GM21825 (cell line): Measurements from ENCODE around the gene BTG1.

Experiments
- ATAC-seq: cut with Tn5 transposase; IDR thresholded peaks from one replicate; pipeline ENCODE4 v1.9.1; 2021; ENCODE audit warnings: mild to moderate bottlenecking, moderate library complexity; ENCODE audit not compliant: unreplicated experiment

The BTG1 gene

DNA sequence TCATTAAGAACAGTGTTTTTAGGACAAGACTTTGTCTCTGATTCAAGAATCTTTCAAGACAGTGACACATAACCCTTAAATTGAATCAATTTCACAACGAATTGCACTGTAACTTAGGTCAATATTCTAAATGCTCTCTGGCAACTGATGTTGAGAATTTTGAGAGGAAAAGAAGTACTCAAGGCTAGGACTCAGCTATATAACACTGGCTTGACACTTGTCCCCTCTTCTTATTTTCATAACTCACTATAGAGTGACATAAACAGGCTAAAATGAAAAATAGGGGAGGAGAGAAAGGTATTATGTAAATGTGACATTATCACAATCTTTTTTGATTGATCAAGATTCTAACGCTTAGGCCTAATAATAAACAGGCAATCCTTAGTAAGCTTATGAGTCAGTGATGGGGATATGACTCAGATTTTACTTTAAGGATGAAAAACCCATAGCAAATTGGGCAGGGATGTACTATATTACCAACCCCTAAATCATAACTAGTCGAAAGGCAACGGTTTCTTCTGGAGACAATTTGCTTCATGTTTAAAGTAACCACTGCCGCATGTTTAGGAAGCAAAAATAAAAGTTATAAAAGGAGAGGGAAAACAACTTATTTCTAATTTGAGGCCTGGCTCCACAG, 10.9 kb downstream of the BTG1 start:
- ATAC-seq: no peak

DNA sequence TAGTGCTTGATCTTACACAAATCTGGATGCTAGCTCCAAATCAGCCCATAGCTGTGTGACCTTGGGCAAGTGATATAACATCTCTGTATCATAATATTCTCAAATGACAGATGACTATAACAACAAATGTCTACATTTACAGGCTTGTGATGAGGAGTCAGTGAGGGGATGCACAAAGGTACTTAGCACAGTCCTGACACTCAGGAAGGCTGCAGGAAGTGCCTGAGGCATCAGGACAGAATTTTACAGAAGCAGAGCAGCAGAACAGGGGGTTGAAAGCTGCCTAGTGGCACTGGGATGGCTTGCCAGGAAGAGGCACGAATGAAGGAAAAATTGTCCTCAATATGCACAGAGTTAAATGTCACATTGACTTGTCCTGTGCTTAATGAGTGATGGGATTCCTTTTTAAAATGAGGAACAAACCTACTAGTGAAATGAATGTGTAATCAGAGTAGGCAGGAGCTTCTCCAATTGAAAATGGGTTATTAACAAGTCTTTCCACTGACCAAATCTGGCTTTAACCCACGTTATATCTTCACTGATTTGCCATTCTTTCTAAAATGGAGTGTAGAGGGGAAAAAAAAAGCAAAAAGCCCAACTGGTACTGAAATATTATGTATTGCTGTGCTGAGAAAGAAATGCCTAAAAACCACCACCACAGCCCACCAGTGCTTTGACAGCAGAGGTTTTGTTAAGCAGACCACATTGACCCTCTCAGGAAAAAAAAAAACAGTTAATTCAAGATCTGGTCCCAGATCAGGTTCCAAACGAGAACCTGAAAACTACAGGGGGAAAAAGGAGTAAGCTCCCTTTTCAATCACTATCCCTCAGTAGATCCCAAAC, 11.6 kb downstream of the BTG1 start:
- ATAC-seq: no peak

DNA sequence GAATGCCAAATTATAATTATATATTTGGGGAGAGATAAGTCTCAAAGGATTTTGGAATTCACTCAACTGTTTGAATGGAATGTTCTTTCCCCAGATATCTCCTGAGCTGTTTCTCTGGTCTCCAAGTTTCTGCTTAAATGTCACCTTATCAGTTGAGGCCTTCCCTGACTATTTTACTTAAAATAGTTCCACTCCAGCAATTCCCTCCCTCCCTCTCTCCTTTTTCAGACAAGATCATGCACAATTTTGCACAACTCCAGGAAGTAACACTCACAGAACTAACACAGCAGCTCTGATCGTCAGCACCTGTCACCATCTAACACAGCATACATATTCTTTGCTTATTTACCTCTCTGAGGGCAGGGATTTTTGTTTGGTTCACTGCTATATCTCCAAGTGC, 12.5 kb downstream of the BTG1 start:
- no peak for ATAC-seq

DNA sequence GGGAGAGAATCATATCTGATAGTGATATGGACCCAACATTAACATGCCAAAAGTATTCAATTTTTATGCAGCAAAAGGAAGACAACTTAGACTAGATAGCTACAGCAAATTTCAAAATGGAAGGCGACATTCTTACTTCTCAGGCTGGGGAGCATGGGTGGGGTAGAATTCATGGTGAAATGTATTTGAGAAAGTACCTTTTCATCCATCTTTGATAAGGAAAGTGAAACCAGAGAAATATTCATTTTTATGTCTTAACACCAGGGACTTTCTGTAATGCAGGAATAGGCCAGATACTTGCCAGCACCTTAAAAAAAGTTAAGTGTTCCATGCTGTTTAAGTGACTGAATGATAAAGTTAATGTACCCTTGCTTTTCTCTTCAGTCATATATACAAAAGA, 13.4 kb downstream of the BTG1 start:
- no peak for ATAC-seq

DNA sequence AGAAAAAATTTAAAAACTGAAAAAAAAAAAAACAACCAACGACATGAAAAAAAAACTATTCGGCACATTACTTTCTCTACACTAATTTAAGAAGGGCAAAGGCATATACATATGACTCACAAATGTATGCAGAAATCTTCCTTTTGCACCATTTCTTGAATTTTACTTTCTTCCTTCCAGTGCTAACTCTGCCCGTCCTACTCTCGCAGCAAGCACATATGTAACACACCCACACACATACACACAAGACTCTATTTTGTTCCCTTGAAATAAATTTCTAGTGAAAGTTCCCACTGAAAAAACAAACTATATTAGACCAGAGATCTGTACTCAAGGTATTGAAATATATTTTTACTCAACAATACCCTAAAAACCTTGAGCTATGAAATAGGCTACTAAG, 14.6 kb downstream of the BTG1 start:
- no peak for ATAC-seq

DNA sequence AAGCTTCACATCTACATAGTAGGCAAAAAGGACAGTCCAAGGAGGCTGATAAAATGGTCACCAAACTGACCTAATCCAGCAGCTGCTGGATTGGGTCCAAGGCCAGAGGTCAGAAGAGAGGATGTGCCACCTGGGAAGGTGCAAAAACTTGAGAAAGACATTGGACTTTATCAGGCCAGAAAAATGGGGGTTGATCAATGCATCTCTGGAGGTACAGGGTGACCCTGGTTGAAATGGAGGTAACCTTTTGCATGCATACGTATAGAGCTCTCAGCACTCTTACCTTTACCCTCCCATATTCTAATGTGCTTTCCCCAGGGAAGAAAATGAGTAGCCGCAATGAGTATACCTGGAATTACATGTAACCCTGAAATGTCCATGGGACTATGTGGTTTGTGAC, 16.0 kb downstream of the BTG1 start:
- ATAC-seq: no peak

DNA sequence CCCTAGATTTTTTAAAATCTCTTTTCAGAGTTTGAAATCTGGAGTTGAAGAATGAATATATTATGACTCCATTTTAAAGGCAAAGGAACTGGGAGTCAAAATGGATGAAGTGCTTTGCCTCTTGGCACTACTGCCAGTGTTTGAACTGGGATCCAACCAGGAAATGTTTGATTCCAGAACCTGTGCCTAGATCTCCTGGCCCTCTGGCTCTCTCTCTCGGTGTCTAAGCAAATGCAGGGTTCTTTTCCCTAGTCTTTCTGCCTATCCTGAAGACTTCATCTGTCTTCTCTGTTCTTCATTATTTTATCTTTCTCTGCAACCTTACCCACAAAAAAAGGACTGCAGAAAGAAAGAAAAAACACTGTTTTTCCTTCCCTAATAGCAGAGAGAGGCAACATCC, 17.0 kb downstream of the BTG1 start:
- no peak for ATAC-seq

DNA sequence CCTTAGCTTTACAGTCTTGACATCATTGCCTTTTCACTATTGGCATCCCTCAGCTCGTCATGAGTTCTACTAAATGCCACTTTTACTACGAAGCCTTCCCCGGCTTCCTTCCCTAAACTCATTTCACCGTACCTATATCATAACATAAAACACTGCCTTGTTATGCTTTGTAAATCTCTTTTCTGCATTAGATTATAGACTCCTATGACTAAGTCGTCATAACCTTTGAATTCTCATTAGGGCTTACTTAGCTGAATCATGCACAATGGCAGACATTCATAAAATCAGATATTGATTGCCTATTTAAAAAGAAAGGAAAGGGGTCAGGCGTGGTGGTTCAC, 21.0 kb downstream of the BTG1 start:
- ATAC-seq: no peak

DNA sequence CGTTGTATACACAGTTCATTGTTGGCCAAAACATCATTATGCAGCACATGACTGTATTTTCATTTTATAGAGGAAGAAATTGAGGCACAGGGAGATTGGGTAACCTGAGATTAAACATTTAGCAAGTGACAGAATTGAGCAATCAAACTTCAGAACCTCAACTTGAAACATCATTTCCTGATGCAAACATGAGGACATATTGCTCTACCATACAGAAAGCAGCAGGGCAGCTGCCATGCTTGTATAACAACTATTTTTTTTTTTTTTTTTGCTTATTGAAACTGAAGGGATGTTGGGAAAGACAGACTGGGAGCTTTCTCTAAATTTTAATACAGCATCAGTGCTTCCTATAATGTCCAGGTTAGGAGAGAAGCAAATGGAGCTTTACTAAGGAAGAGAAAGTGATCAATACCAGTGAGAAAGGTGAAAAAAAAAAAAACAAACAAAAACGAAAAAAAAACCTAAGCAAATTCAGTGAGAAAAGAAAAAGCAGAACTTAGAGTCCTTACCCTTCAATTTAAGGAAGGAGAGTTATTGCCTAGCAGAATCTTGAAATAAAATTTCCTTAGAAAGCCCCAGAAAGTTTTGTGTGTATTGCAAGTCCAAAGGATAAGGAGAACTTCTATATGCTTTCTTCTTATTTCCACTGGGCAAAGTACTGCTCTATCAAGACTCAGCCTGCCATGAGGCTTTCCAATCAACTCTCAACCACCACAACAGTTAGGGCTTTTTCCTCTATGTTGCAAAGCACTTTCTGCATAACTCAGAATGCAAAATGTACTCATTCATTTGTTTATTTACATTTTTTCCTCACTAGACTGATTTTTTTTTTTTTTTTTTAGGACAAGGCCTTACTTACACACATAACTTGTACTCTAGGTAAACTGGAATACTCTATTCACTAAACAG, 21.6 kb downstream of the BTG1 start:
- ATAC-seq: no peak

DNA sequence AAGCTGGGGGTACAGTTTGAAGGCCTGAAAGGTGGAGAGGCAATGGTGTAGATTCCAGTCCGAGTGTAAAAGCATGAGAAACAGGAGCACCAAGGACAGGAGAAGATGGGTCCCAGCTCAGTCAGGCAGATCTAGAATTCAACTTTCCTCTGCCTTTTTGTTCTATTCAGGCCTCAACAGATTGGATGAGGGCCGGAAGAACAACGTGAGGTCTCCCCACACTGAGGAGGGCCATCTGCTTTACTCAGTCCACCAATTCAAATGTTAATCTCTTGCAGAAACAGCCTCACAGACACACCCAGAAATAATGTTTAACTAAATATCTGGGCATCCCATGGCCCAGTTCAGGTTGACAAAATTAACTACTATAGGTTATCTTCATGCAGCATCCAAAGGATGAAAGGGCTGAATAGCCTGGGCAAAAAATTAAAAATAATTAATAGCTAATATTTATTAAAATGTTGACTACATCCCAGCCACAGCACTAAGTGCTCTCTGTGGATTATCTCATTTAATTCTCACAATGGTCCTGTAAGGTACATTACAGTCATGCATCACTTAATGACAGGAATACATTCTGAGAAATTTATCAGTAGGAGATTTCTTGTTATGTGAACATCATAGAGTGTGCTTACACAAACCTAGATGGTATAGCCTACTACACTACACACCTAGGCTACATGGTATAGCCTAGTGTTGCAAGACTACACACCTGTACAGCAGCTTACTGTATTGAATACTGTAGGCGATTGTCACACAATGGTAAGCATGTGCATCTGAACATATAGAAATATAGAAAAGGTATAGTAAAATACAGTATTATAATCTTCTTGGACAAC, 22.5 kb downstream of the BTG1 start:
- ATAC-seq: no peak

DNA sequence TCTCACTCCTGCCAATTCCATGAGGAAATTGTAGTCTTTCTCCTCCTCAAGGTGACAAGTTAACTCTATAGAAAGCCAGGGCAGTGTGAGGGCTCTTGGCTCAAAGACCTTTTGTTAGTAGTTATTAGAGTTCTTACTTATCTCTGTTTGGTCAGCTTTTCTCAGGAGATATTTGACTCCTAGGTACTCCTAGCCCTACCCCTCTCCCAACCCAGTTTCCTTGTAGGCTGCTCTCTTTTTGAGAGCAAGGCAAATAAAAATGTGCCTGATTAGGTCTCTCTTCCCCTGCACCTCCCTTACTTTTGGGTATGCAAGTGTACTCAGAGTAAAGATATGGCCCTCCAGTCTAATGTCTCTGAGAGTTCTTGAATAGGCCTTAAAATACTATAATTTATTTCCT, 23.8 kb downstream of the BTG1 start:
- no peak for ATAC-seq

DNA sequence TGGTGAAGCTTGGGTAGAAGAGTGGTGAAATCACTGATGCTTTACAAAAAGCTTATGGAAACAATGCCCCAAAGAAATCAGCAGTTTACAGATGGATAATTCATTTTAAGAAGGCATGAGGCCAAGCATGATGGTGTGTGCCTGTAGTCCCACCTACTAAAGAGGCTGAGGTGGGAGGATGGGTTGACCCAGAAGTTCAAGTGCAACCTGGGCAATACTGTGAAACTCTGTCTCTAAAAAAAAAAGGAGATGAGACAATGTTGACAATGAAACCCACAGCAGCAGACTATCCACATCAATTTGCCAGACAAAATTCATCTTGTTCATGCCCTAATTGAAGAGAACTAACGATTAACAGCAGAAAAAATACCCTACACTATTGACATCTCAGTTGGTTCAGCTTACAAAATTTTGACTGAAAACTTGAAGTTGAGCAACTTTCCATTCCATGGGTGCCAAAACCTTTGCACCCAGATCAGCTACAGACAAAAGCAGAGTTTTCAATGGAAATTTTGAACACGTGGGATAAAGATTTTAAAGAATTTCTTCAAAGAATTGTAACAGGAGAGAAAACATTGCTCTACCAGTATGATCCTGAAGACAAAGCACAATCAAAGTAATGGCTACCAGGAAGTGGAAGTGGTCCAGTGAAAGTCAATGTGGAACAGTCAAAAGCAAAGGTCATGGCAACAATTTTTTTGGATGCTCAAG, 26.7 kb downstream of the BTG1 start:
- no peak for ATAC-seq

DNA sequence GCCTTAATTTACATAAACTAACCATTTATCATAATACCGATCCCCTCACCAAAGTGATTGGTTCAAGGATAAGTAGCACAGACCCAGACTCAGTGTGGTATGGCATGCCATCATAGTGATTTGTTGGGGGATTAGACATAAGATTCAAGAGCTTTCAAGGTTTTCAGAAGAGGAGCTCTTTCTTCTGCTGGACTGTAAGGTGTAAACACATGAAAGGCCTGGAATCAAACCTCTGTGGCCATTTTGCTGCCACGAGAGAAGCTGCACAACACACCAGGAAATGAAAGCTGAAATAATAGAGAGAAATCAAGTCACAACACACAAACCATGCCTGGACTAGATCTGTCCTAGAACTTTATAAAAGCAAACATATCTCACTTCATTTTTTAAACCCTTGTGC, 30.8 kb downstream of the BTG1 start:
- ATAC-seq: no peak

DNA sequence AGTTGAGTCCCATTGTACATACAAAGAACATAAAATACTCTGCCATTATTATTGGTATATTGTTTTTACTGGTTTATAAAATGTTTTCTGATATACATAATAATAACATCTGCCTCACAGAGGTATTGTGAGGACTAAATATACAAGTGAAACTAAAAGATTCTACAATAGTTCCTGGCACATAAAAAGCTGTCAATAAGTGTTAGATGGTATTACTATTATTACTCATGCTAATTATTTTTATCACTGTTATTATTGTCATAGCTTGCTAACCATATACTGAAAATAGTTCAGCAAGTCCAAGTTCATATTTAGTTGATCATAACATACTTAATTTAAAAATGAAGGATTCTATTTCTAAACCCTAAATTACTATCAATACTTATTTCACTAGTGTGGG, 34.4 kb downstream of the BTG1 start:
- peak; percentile 62 for ATAC-seq

DNA sequence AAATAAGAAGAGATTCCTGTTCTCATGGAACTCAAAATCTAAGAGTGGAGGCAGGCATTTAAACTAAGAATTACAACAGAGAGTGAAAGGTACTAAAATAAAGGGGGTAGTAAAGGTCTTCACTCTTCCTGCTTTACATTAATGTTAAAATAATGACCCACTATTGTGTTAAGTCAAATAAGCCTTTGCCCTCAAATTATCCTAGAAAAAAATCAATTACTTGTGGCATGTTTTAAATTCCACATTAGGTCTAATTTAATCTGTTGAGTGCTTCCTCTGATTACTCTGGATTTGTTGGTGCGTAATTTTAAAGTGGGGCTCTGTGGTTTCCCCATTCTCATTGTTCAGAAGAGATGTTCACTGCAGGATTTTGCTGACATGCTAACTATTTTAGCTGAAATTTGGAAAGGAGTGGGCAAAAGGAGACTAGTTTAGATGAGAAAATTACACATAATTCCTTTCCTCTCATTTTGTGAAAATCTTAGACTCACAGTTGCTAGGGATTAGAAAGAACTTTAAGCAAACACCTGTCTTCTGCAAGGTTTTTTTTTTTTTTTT, 35.5 kb downstream of the BTG1 start:
- no peak for ATAC-seq

DNA sequence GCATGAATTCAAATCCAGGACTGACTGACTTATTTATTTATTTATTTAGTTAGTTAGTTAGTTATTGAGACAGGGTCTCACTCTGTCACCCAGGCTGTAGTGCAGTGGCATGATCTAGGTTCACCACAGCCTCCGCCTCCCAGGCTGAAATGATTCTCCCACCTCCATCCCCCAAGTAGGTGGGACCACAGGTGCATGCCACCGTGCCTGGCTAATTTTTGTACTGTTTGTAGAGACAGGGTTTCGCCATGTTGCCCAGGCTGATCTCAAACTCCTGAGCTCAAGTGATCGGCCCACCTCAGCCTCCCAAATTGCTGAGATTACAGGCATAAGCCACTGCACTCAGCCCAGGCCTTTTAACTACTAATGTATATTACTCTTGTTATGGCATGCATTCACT, 36.0 kb downstream of the BTG1 start:
- no peak for ATAC-seq

DNA sequence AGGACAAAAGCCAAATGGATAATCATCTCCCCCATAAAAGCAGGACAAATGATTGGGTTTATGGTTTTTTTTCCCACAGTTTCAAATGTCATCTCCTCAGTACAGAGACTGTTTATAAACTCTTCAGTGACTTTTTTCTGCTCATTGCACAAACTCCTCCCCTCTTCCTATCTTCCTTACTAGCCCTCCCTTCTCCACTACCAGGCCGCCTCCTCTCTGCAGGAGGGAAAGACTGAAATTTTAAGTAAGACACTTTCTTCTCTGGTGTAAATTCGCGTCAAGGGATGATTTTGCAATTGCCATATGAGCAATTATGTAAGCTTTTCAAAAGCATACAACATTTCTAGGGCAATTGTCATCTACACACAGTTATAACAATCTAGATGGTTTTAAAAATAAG, 37.0 kb downstream of the BTG1 start:
- no peak for ATAC-seq

DNA sequence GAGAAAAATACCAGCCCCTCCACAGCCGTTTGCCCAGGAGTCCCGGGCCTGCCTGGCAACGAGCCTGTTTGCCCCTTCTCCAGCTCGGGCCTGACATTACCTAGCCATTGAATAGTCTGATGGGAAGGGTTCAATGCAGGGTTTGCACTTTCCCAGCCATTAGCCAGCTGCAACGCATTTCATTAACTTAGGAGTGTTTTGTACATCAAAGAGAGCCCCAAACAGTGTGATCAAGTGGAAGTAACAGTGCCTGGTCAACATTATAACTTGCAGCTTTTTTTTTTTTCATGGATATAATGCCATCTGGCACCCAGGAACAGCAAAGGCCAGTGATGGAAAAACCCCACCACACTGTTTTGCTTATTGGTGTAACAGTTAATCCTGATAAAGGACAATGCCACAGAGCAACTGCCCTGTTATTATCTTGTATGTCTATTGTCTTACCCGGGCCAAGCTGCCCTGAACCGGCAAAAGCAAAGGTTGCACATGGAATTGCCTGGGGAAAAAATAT, 38.0 kb downstream of the BTG1 start:
- no peak for ATAC-seq

DNA sequence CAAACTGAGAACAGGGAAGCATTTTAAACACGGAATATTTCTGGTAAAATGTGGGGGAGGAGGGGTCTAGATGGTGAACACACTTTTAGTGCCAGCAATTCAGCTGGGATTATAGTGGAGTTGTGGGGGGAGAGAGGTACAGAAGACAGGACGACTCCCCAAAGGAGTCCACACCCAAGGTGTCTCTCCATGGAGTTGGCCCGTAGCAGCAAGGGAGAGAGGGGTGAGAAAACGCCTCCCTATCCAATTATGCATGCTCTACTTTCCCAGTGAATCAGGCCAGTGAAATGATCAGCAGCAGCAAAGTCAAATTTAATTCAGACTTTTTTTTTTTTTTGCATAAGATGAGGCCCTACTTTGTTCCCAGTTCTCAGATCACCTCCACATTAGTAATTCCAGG, 38.6 kb downstream of the BTG1 start:
- no peak for ATAC-seq

DNA sequence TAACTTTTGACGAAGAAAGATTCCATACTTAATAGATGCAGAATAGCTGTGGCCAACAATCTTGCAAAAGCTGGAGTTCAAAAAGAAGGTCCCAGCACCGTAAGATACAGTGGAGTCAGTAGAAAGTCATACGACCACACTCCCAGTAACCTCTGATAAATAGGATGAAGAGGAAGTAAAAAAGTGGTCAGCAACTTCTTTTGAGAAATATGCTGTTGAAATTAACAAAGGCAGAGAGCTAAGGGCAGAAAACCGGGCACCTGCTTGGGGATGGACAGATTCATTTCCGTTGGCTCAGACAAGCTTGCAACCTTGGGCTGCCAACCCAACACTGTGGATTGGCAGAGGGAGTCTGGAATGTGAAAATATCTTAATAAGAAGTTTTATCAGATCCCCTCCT, 40.0 kb downstream of the BTG1 start:
- no peak for ATAC-seq
